ENCODE results near the gene CYP3A5. TPM values are rescaled to one million over a fixed set of nuclear protein-coding genes. Genes with fewer than 3 reads are reported as not detected.

Gene CYP3A5
- total and polyA plus RNA-seq, 2 of the 4 experiments (the other 2 are of a cell fraction), result not detected

DNA sequence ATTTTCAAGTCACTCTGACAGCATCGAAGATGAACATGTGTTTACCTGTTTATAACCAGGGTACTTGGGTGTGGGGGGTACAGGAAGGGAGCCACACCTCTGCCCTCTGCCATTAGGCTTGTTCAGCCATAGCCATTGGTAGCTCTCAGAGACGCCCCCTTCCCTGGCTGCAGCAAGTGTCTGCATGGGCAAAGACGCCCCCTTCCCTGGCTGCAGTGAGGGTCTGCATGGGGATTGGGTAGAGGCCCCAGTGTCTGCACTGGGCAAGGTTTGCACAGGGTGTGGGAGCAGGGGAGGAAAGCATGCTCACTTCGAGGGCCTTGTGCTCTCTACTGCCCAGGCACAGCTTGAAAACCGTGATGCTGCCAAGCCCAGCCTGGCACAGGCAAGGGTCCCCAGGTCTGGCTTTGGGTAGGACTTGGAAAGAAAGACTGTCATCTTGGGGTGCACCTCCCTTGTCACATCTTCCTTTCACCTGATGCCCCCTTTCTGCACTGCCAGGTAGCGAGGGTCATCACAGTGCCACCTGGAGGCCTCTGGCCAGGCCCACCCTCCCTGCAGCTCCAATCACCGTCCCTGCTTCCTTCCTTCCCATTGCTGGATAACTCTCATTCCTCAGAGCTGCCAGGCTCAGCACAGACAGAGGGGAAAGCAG is 78.0 kb downstream of the CYP3A5 start:
- no peak overlapping the region for H3K56ac ChIP-seq (ENCODE audit: extremely low read depth, insufficient read depth, low read length)
- dilution Hi-C loops (cut with HindIII; ENCODE audit: low sequenced_read_pairs, unreplicated experiment) (no loop called here), intact Hi-C loops (cut with micrococcal nuclease) (no loop called here), in situ Hi-C loops (cut with MboI; ENCODE audit: low sequenced_read_pairs) (no loop called here)
- no peak overlapping the region for H3K4ac ChIP-seq (ENCODE audit: low read depth, low read length)
- H4K20me1 ChIP-seq (ENCODE audit: insufficient read depth, low read length), result no peaks in the 10 kb centered on the region
- 22% methylated on average over 4 of the region's 7 CpGs; no CpG with 5 or more reads in 1 of the 2 experiments for WGBS, 2 experiments (ENCODE audit: extremely low coverage in 2 of 2, insufficient read length in 1 of 2)
- TF ChIP-seq RAD21 (IDR thresholded peaks at IDR 0.05; ENCODE audit: low read length) (no peak), FOS (IDR thresholded peaks at IDR 0.05; ENCODE audit: low read depth, low read length) (no peak), CEBPB (IDR thresholded peaks at IDR 0.05; ENCODE audit: low read depth, low read length) (no peak), MAFK (IDR thresholded peaks at IDR 0.05; ENCODE audit: low read depth, low read length) (no peak), NFE2L2 (IDR thresholded peaks at IDR 0.05; ENCODE audit: low read depth, low read length) (no peak), SMC3 (IDR thresholded peaks at IDR 0.05; ENCODE audit: low read depth, low read length) (no peak), CHD1 (IDR thresholded peaks at IDR 0.05; ENCODE audit: low read depth, low read length) (no peak), RFX5 (IDR thresholded peaks at IDR 0.05; ENCODE audit: low read depth, low read length) (no peak), BHLHE40 (IDR thresholded peaks at IDR 0.05; ENCODE audit: low read depth, low read length) (no peak)
- no peaks in the 10 kb centered on the region for H3K36me3 ChIP-seq (ENCODE audit: control insufficient read depth, insufficient read depth, low read length)
- ATAC-seq (ENCODE audit: low read depth), result no peak
- H3K4me2 ChIP-seq (ENCODE audit: low read depth, low read length), result no peak overlapping the region
- H3K27ac ChIP-seq (ENCODE audit: insufficient read depth, low read length), result no peak overlapping the region
- no peaks in the 10 kb centered on the region for H3K4me1 ChIP-seq (ENCODE audit: control insufficient read depth, insufficient read depth, low read length)
- H2AK9ac ChIP-seq (replicated peaks; ENCODE audit: low read depth, low read length, poor library complexity), result no peak overlapping the region
- ChIA-PET POLR2A (ENCODE audit: unreplicated experiment) (no interaction called here), CTCF (no interaction called here)
- H3K9me3 ChIP-seq (ENCODE audit: control insufficient read depth, insufficient read depth, low read length), result no peaks in the 10 kb centered on the region
- H4K8ac ChIP-seq (ENCODE audit: low read depth in 2 of 2, low read length in 2 of 2), result no peak overlapping the region
- no peak overlapping the region for H3K4me3 ChIP-seq (ENCODE audit: insufficient read depth, low read depth, low read length)
- H3K9ac ChIP-seq (ENCODE audit: low read depth, low read length), result no peak overlapping the region
- H3K9me1 ChIP-seq (ENCODE audit: insufficient read depth, low read length), result no peaks in the 10 kb centered on the region; the same call in 1 of the 2 replicates
- H2BK15ac ChIP-seq (ENCODE audit: low read depth, low read length), result no peak overlapping the region
- no peaks in the 10 kb centered on the region; the same call in 1 of the 2 replicates for H3K27me3 ChIP-seq (ENCODE audit: control insufficient read depth, insufficient read depth, low read length)
- H3K18ac ChIP-seq (ENCODE audit: low read depth, low read length), result no peak overlapping the region
- H2BK5ac ChIP-seq (ENCODE audit: low read depth, low read length, poor library complexity, severe bottlenecking), result no peak overlapping the region
- no peak overlapping the region for H3K14ac ChIP-seq (replicated peaks; ENCODE audit: low read depth, low read length)
- no peak overlapping the region for H2AK5ac ChIP-seq (ENCODE audit: low read depth, low read length)
- H3K23ac ChIP-seq (ENCODE audit: low read depth, low read length), result no peak overlapping the region
- no peaks in the 10 kb centered on the region for H3K79me1 ChIP-seq (ENCODE audit: low read depth in 1 of 2, low read length in 2 of 2)
- H4K5ac ChIP-seq (ENCODE audit: low read depth, low read length), result no peak overlapping the region
- DNase-seq, result no peak
- no TSS peak for BruUV-seq (replicated peaks)
- H2AFZ ChIP-seq (replicated peaks; ENCODE audit: low read length, poor library complexity), result peak overlapping the region; percentile 6
- no peak overlapping the region for H2BK120ac ChIP-seq (ENCODE audit: low read depth, low read length)
- no peak overlapping the region for H2BK20ac ChIP-seq (ENCODE audit: low read depth, low read length)
- H4K91ac ChIP-seq (ENCODE audit: insufficient read depth, low read depth, low read length), result no peak overlapping the region

Measured in IMR-90 (cell line).